ENCODE results near the gene ZRANB1. TPM values are rescaled to one million over a fixed set of nuclear protein-coding genes. Genes with fewer than 3 reads are reported as not detected.

ZRANB1 gene
- total and polyA plus RNA-seq, 2 of the 13 experiments (the other 11 are each of a cell fraction or from before 2014, with no cell fraction given): 10.3 to 19.6 TPM

DNA sequence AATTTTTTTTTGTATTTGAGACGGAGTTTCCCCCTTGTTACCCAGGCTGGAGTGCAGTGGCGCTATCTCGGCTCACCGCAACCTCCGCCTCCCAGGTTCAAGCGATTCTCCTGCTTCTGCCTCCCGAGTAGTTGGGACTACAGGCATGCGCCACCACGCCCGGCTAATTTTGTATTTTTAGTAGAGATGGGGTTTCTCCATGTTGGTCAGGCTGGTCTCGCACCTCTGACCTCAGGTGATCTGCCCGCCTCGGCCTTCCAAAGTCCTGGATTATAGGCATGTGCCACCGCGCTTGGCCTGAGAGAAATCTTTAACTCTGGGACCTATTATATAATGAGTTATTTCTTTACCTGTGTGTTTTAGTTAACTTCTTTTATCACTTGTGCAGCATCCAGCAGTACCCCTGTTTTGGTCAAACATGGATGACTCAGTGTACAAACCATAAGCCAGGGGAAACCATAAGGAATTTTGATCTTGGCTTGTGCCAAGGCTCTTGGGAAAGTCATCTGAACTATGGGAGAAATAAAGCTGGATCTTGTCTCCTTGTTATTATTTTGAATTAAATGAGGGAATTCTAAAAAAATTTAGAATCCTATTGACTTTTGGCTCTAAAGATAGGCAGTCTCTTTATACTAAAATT is 23.6 kb upstream of the ZRANB1 start:
- H2AFZ ChIP-seq (ENCODE audit: low read length): no peak overlapping the region
- H3K9me3 ChIP-seq (ENCODE audit: low read length): no peaks in the 10 kb centered on the region
- H3K27me3 ChIP-seq (ENCODE audit: control insufficient read depth in 1 of 2, insufficient read depth in 2 of 2, low read length in 2 of 2): no peaks in the 10 kb centered on the region; a peak in 2 of 5 replicates
- ATAC-seq (no peak), DNase-seq (ENCODE audit: low spot score) (no peak), FAIRE-seq (no peak)
- H3K4me2 ChIP-seq (ENCODE audit: low read depth, low read length): peak overlapping the region; percentile 85
- peaks cover 0 to 6% of the 10 kb centered on the region in 2 experiments; a peak in 2 of 5 replicates for H3K36me3 ChIP-seq (replicated peaks in 1 of 2; ENCODE audit: control insufficient read depth in 1 of 2, insufficient read depth in 2 of 2, low read length in 2 of 2)
- intact Hi-C loops (cut with micrococcal nuclease; ENCODE audit: unreplicated experiment) (loop anchor here (5.0 to 10.0 kb wide), 2 partner anchors 56 to 124 kb away; partner anchors contain the start of gene EEF1AKMT2), in situ Hi-C loops (cut with HindIII; ENCODE audit: extremely low pct_ligation_motif_present, low pct_unique_long_range_greater_than_20kb) (no loop called here)
- BruUV-seq (replicated peaks): no TSS peak
- H3K27ac ChIP-seq (ENCODE audit: extremely low read length, insufficient read depth, low read length): peak overlapping the region; percentile 85
- H3K9ac ChIP-seq (ENCODE audit: insufficient read depth, low read depth, low read length): peak overlapping the region; percentile 95
- H3K4me1 ChIP-seq (ENCODE audit: insufficient read depth, low read length): peaks cover 28% of the 10 kb centered on the region
- H3K4me3 ChIP-seq (replicated peaks in 1 of 3; ENCODE audit: insufficient read depth in 1 of 3, low read depth in 2 of 3, low read length in 3 of 3): peak overlapping the region; percentile 74 to 100 (median 92)
- peaks cover 61% of the 10 kb centered on the region for H3K79me2 ChIP-seq (ENCODE audit: insufficient read depth, low read length)
- CTCF ChIA-PET (ENCODE audit: low intra/inter-chr PET ratio, low total read pairs): no interaction called here
- H4K20me1 ChIP-seq (ENCODE audit: insufficient read depth, low read length): peaks cover 46% of the 10 kb centered on the region
- 0% methylated on average over 14 of the region's 15 CpGs for WGBS (ENCODE audit: low lambda C conversion rate)
- POLR2A ChIA-PET: interaction anchor here (0.6 to 1.3 kb wide), 3 partner anchors 9 to 127 kb away, joined by 3 to 5 read pairs (median 4); partner anchors contain the start of gene EEF1AKMT2
- 0 out of 2 replicates have a peak, but pooled peaks have one; percentile 40 for TF ChIP-seq ZNF878 (CRISPR knock-in tag; IDR thresholded peaks at IDR 0.05)
- TF ChIP-seq, protein P1, sequence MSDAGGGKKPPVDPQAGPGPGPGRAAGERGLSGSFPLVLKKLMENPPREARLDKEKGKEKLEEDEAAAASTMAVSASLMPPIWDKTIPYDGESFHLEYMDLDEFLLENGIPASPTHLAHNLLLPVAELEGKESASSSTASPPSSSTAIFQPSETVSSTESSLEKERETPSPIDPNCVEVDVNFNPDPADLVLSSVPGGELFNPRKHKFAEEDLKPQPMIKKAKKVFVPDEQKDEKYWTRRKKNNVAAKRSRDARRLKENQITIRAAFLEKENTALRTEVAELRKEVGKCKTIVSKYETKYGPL (CRISPR knock-in tag; IDR thresholded peaks at IDR 0.05): 0 out of 2 replicates have a peak, but pooled peaks have one; percentile 41
- peak; percentile 77 for TF ChIP-seq ZNF460 (CRISPR knock-in tag; IDR thresholded peaks at IDR 0.05; ENCODE audit: borderline replicate concordance)
- TF ChIP-seq HMG20A (CRISPR knock-in tag; IDR thresholded peaks at IDR 0.05; ENCODE audit: borderline replicate concordance): no peak
- TF ChIP-seq, protein P2, sequence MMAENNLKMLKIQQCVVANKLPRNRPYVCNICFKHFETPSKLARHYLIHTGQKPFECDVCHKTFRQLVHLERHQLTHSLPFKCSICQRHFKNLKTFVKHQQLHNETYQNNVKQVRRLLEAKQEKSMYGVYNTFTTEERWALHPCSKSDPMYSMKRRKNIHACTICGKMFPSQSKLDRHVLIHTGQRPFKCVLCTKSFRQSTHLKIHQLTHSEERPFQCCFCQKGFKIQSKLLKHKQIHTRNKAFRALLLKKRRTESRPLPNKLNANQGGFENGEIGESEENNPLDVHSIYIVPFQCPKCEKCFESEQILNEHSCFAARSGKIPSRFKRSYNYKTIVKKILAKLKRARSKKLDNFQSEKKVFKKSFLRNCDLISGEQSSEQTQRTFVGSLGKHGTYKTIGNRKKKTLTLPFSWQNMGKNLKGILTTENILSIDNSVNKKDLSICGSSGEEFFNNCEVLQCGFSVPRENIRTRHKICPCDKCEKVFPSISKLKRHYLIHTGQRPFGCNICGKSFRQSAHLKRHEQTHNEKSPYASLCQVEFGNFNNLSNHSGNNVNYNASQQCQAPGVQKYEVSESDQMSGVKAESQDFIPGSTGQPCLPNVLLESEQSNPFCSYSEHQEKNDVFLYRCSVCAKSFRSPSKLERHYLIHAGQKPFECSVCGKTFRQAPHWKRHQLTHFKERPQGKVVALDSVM (CRISPR knock-in tag; IDR thresholded peaks at IDR 0.05): 0 out of 2 replicates have a peak, but pooled peaks have one; percentile 30
- TF ChIP-seq ZNF350 (CRISPR knock-in tag; IDR thresholded peaks at IDR 0.05; ENCODE audit: borderline replicate concordance, low read depth): peak; percentile 8; the same call in 1 of the 2 replicates
- no peak for TF ChIP-seq IRX3 (CRISPR knock-in tag; IDR thresholded peaks at IDR 0.05; ENCODE audit: borderline replicate concordance, low read depth)
- TF ChIP-seq, protein P3, sequence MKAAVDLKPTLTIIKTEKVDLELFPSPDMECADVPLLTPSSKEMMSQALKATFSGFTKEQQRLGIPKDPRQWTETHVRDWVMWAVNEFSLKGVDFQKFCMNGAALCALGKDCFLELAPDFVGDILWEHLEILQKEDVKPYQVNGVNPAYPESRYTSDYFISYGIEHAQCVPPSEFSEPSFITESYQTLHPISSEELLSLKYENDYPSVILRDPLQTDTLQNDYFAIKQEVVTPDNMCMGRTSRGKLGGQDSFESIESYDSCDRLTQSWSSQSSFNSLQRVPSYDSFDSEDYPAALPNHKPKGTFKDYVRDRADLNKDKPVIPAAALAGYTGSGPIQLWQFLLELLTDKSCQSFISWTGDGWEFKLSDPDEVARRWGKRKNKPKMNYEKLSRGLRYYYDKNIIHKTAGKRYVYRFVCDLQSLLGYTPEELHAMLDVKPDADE (CRISPR knock-in tag; IDR thresholded peaks at IDR 0.05): no peak
- TF ChIP-seq ZMYM3 (CRISPR knock-in tag; IDR thresholded peaks at IDR 0.05): peak; percentile 27; the same call in 1 of the 2 replicates
- TF ChIP-seq HOXA9 (CRISPR knock-in tag; IDR thresholded peaks at IDR 0.05; ENCODE audit: borderline replicate concordance): no peak
- TF ChIP-seq ZNF30 (CRISPR knock-in tag; IDR thresholded peaks at IDR 0.05): no peak
- no peak for TF ChIP-seq ASH2L (IDR thresholded peaks at IDR 0.05; ENCODE audit: insufficient read length, low read depth, low read length)
- TF ChIP-seq, protein P4, sequence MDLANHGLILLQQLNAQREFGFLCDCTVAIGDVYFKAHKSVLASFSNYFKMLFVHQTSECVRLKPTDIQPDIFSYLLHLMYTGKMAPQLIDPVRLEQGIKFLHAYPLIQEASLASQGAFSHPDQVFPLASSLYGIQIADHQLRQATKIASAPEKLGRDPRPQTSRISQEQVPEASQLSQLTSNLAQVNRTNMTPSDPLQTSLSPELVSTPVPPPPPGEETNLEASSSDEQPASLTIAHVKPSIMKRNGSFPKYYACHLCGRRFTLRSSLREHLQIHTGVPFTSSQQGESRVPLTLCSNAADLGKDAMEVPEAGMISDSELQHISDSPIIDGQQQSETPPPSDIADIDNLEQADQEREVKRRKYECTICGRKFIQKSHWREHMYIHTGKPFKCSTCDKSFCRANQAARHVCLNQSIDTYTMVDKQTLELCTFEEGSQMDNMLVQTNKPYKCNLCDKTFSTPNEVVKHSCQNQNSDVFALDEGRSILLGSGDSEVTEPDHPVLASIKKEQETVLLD (CRISPR knock-in tag; IDR thresholded peaks at IDR 0.05; ENCODE audit: low read depth): no peak
- TF ChIP-seq ZNF264 (CRISPR knock-in tag; IDR thresholded peaks at IDR 0.05): 0 out of 2 replicates have a peak, but pooled peaks have one; percentile 37
- no peak for TF ChIP-seq SOX6 (IDR thresholded peaks at IDR 0.05)
- TF ChIP-seq SOX6 (CRISPR knock-in tag; IDR thresholded peaks at IDR 0.05): 0 out of 2 replicates have a peak, but pooled peaks have one; percentile 11
- TF ChIP-seq HNF4A (CRISPR knock-in tag; IDR thresholded peaks at IDR 0.05): peak; percentile 22; the same call in 1 of the 2 replicates
- TF ChIP-seq RORA (CRISPR knock-in tag; IDR thresholded peaks at IDR 0.05): no peak

Data from HepG2 (cell line).